SK-N-SH (cell line): Measurements from ENCODE around the gene BPIFB1. TPM values are rescaled to one million over a fixed set of nuclear protein-coding genes. Genes with fewer than 3 reads are reported as not detected.

Experiments used
- CTCF ChIA-PET: fragments of 300-600, 350-600 bp; formaldehyde crosslinking; extraction: SDS; loops from one replicate; lab custom pipeline; 2021; lab: Yijun Ruan, JAX
- POLR2A ChIA-PET: fragments of 350-600 bp; sonication (Branson Sonifier 250); formaldehyde crosslinking; extraction: SDS; loops from one replicate; lab custom pipeline; 2020; ENCODE audit warnings: antibody characterized with exemption, inconsistent platforms; lab: Yijun Ruan, JAX
- DNase-seq: peaks from one replicate; pipeline ENCODE4 v3.0.0; 2012
- H2AFZ ChIP-seq: fragments of 200-600 bp; sonication (generic); 2 replicates; pipeline ENCODE4 v1.8.1; 2016; ENCODE audit warnings: antibody characterized with exemption, mild to moderate bottlenecking, low read depth
- H3F3A ChIP-seq: fragments of 200-600 bp; sonication (generic); replicated peaks from 2 replicates; pipeline ENCODE3; 2016; ENCODE audit warnings: antibody characterized with exemption, mild to moderate bottlenecking; ENCODE audit not compliant: insufficient read depth
- H3K27ac ChIP-seq, 2 experiments: fragments of 200-500 bp in 1 of 2; fragments of 200-600 bp in 1 of 2; sonication (Bioruptor generic) in 1 of 2; sonication (generic), shearing (Covaris generic) in 1 of 2; 2 replicates each; pipeline versions ENCODE4 v1.5.1 to v1.6.1; 2014 to 2016; ENCODE audit warnings: low read depth in 2 of 2, inconsistent platforms in 1 of 2, low read length in 1 of 2, mild to moderate bottlenecking in 1 of 2, mixed read lengths in 1 of 2
- H3K27me3 ChIP-seq: fragments of 200-600 bp; sonication (generic), shearing (Covaris generic); 2 replicates; pipeline ENCODE4 v1.6.1; 2016; ENCODE audit warnings: mixed run types; ENCODE audit not compliant: insufficient read depth
- H3K36me3 ChIP-seq, 2 experiments: fragments of 200-500 bp in 1 of 2; fragments of 200-600 bp in 1 of 2; sonication (Bioruptor generic) in 1 of 2; sonication (generic) in 1 of 2; replicated peaks in 1 of 2; 2 replicates each; pipeline versions ENCODE3 to v1.5.1; 2014 to 2016; ENCODE audit warnings: low read length in 1 of 2, mild to moderate bottlenecking in 1 of 2; ENCODE audit not compliant: insufficient read depth in 2 of 2, control insufficient read depth in 1 of 2
- H3K4me1 ChIP-seq, 2 experiments: fragments of 200-500 bp in 1 of 2; fragments of 200-600 bp in 1 of 2; sonication (Bioruptor generic) in 1 of 2; sonication (generic), shearing (Covaris generic) in 1 of 2; 2 replicates each; pipeline versions ENCODE4 v1.5.1 to v1.6.1; 2014 to 2016; ENCODE audit warnings: low read depth in 1 of 2, low read length in 1 of 2, mixed run types in 1 of 2; ENCODE audit not compliant: insufficient read depth in 2 of 2, control insufficient read depth in 1 of 2
- H3K4me2 ChIP-seq: fragments of 200-600 bp; sonication (generic), shearing (Covaris generic); 2 replicates; pipeline ENCODE4 v1.6.1; 2017; ENCODE audit warnings: mixed run types
- H3K4me3 ChIP-seq, 2 experiments: fragments of 200-500 bp in 1 of 2; fragments of 200-600 bp in 1 of 2; sonication (Bioruptor generic) in 1 of 2; sonication (generic), shearing (Covaris generic) in 1 of 2; 2 replicates each; pipeline versions ENCODE4 v1.5.1 to v1.8.1; 2014 to 2016; ENCODE audit warnings: low read depth in 2 of 2, inconsistent platforms in 1 of 2, low read length in 1 of 2, mild to moderate bottlenecking in 1 of 2, mixed read lengths in 1 of 2, moderate library complexity in 1 of 2
- H3K79me2 ChIP-seq: fragments of 200-600 bp; sonication (generic); 2 replicates; pipeline ENCODE4 v1.8.1; 2017; ENCODE audit warnings: mild to moderate bottlenecking; ENCODE audit not compliant: insufficient read depth
- H3K9ac ChIP-seq: fragments of 200-600 bp; sonication (generic); 2 replicates; pipeline ENCODE4 v1.6.1; 2017; ENCODE audit warnings: mixed run types
- H3K9me2 ChIP-seq: fragments of 200-600 bp; sonication (generic); 2 replicates; pipeline ENCODE4 v1.6.1; 2017; ENCODE audit warnings: mixed run types
- H3K9me3 ChIP-seq: fragments of 200-600 bp; sonication (generic); 2 replicates; pipeline ENCODE4 v1.6.1; 2017; ENCODE audit warnings: mixed run types, mild to moderate bottlenecking, moderate library complexity
- H4K20me1 ChIP-seq: fragments of 200-600 bp; sonication (generic); 2 replicates; pipeline ENCODE4 v1.6.1; 2017; ENCODE audit warnings: mild to moderate bottlenecking, mixed run types; ENCODE audit not compliant: insufficient read depth
- ELF1 ChIP-seq: IDR thresholded peaks from 2 replicates; pipeline ENCODE4 v1.4.0; 2012
- FOSL2 ChIP-seq: IDR thresholded peaks from 2 replicates; pipeline ENCODE4 v1.4.0; 2012; ENCODE audit warnings: low read depth, mild to moderate bottlenecking, moderate library complexity, borderline replicate concordance
- NRF1 ChIP-seq: IDR thresholded peaks from 2 replicates; pipeline ENCODE4 v1.6.1; 2012; ENCODE audit warnings: low read depth, mild to moderate bottlenecking, low read length
- RAD21 ChIP-seq: IDR thresholded peaks from 2 replicates; pipeline ENCODE4 v1.6.1; 2012; ENCODE audit warnings: mild to moderate bottlenecking, low read length
- RFX5 ChIP-seq: IDR thresholded peaks from 2 replicates; pipeline ENCODE4 v1.6.1; 2012; ENCODE audit warnings: mild to moderate bottlenecking, improper control_type of control experiment, low read length
- SMC3 ChIP-seq: IDR thresholded peaks from 2 replicates; pipeline ENCODE4 v1.6.1; 2012; ENCODE audit warnings: low read depth, low read length, improper control_type of control experiment
- TAF1 ChIP-seq: IDR thresholded peaks from 2 replicates; pipeline ENCODE4 v1.6.1; 2012; ENCODE audit warnings: low read depth, mild to moderate bottlenecking, low read length, moderate library complexity, borderline replicate concordance
- TCF12 ChIP-seq: IDR thresholded peaks from 2 replicates; pipeline ENCODE4 v1.4.0; 2012
- WGBS: methylation state at CpG from one replicate; pipeline ENCODE4 v1.1.6; 2017; ENCODE audit warnings: low lambda C conversion rate; 5-methylcytosine and 5-hydroxymethylcytosine counted together
- polyA plus RNA-seq, 3 experiments: library from polyadenylated mRNA; depleted of rRNA; stranded (reverse); fragments of >200 nt; gene quantifications; 2 replicates each; pipeline ENCODE4 v1.2.3, GENCODE V29; 2012
- TF ChIP-seq, protein P1 (sequence below): fragments of 150-350 bp; IDR thresholded peaks from 2 replicates; pipeline ENCODE4 v1.6.1; 2016; ENCODE audit warnings: mild to moderate bottlenecking, low read depth, low read length
- TF ChIP-seq, protein P2 (sequence below): IDR thresholded peaks from 2 replicates; pipeline ENCODE4 v1.6.1; 2012; ENCODE audit warnings: mild to moderate bottlenecking, low read depth, low read length, moderate library complexity
- TF ChIP-seq, protein P3 (sequence below): IDR thresholded peaks from 2 replicates; pipeline ENCODE4 v1.4.0; 2012; ENCODE audit warnings: low read depth, borderline replicate concordance
- TF ChIP-seq, protein P4 (sequence below): fragments of 150-350 bp; IDR thresholded peaks from 2 replicates; pipeline ENCODE4 v1.6.1; 2017; ENCODE audit warnings: antibody characterized with exemption, low read length, low read depth, borderline replicate concordance
- TF ChIP-seq, protein P5 (sequence below): IDR thresholded peaks from 2 replicates; pipeline ENCODE4 v1.4.0; 2012; ENCODE audit warnings: low read depth, borderline replicate concordance

BPIFB1 gene
- polyA plus RNA-seq, 1 of the 3 experiments (the other 2 are of a cell fraction), result not detected

DNA sequence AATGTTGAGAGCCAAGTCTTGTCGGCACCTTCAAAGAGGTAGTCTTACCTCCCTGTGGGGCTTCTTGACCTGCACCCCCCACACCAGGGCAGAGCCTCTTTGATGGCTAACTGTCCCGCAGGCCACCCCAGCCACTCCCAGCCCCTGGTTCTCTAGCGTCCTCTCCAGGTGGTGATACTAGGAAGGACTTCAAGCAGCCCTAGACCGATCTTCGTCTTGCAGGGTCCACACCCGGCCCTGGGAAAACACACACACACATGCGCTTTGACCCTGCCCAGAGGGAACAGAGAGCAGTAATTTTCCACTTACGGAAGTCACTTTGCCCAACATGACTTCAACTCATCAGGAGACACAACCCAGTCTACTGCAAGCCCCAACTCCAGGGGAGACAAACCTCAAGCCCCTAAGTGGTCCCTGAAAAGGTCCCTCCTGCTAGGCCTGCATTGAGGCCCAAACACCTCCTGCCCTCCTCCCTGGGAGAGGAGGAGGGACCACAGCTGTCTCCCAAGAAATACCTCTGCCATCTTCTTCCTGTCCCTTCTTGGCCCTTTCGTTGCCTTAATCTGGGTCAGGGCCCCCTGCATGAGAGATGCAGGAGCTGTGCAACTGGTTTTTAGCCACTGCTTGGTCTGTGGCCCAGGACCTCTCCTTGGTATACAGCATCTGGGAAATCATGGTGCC, 2.9 kb upstream of the BPIFB1 start:
- H3K79me2 ChIP-seq, result no peaks in the 10 kb centered on the region
- H3K9me2 ChIP-seq, result no peaks in the 10 kb centered on the region
- CTCF ChIA-PET, result interaction anchor here (1.2 kb wide), 1 partner anchor 11 kb away, joined by 4 read pairs; no protein-coding TSS in a partner anchor
- peaks cover 0 to 14% of the 10 kb centered on the region in 2 experiments; a peak in 1 of 4 replicates for H3K4me1 ChIP-seq
- H2AFZ ChIP-seq, result no peak overlapping the region
- no peak overlapping the region for H3K9ac ChIP-seq
- no peaks in the 10 kb centered on the region for H3F3A ChIP-seq
- H3K36me3 ChIP-seq, result no peaks in the 10 kb centered on the region
- H3K27ac ChIP-seq, result no peak overlapping the region
- TF ChIP-seq, protein P1, sequence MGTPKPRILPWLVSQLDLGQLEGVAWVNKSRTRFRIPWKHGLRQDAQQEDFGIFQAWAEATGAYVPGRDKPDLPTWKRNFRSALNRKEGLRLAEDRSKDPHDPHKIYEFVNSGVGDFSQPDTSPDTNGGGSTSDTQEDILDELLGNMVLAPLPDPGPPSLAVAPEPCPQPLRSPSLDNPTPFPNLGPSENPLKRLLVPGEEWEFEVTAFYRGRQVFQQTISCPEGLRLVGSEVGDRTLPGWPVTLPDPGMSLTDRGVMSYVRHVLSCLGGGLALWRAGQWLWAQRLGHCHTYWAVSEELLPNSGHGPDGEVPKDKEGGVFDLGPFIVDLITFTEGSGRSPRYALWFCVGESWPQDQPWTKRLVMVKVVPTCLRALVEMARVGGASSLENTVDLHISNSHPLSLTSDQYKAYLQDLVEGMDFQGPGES, result no peak
- no peak for TF ChIP-seq RFX5
- TF ChIP-seq ELF1, result no peak
- TF ChIP-seq SMC3, result no peak
- TF ChIP-seq, protein P2, sequence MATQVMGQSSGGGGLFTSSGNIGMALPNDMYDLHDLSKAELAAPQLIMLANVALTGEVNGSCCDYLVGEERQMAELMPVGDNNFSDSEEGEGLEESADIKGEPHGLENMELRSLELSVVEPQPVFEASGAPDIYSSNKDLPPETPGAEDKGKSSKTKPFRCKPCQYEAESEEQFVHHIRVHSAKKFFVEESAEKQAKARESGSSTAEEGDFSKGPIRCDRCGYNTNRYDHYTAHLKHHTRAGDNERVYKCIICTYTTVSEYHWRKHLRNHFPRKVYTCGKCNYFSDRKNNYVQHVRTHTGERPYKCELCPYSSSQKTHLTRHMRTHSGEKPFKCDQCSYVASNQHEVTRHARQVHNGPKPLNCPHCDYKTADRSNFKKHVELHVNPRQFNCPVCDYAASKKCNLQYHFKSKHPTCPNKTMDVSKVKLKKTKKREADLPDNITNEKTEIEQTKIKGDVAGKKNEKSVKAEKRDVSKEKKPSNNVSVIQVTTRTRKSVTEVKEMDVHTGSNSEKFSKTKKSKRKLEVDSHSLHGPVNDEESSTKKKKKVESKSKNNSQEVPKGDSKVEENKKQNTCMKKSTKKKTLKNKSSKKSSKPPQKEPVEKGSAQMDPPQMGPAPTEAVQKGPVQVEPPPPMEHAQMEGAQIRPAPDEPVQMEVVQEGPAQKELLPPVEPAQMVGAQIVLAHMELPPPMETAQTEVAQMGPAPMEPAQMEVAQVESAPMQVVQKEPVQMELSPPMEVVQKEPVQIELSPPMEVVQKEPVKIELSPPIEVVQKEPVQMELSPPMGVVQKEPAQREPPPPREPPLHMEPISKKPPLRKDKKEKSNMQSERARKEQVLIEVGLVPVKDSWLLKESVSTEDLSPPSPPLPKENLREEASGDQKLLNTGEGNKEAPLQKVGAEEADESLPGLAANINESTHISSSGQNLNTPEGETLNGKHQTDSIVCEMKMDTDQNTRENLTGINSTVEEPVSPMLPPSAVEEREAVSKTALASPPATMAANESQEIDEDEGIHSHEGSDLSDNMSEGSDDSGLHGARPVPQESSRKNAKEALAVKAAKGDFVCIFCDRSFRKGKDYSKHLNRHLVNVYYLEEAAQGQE, result no peak
- TF ChIP-seq, protein P3, sequence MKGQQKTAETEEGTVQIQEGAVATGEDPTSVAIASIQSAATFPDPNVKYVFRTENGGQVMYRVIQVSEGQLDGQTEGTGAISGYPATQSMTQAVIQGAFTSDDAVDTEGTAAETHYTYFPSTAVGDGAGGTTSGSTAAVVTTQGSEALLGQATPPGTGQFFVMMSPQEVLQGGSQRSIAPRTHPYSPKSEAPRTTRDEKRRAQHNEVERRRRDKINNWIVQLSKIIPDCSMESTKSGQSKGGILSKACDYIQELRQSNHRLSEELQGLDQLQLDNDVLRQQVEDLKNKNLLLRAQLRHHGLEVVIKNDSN, result no peak
- TF ChIP-seq, protein P4, sequence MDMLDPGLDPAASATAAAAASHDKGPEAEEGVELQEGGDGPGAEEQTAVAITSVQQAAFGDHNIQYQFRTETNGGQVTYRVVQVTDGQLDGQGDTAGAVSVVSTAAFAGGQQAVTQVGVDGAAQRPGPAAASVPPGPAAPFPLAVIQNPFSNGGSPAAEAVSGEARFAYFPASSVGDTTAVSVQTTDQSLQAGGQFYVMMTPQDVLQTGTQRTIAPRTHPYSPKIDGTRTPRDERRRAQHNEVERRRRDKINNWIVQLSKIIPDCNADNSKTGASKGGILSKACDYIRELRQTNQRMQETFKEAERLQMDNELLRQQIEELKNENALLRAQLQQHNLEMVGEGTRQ, result no peak
- no peak for TF ChIP-seq NRF1
- TF ChIP-seq TCF12, result no peak
- no peak for TF ChIP-seq FOSL2
- TF ChIP-seq, protein P5, sequence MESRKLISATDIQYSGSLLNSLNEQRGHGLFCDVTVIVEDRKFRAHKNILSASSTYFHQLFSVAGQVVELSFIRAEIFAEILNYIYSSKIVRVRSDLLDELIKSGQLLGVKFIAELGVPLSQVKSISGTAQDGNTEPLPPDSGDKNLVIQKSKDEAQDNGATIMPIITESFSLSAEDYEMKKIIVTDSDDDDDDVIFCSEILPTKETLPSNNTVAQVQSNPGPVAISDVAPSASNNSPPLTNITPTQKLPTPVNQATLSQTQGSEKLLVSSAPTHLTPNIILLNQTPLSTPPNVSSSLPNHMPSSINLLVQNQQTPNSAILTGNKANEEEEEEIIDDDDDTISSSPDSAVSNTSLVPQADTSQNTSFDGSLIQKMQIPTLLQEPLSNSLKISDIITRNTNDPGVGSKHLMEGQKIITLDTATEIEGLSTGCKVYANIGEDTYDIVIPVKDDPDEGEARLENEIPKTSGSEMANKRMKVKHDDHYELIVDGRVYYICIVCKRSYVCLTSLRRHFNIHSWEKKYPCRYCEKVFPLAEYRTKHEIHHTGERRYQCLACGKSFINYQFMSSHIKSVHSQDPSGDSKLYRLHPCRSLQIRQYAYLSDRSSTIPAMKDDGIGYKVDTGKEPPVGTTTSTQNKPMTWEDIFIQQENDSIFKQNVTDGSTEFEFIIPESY, result no peak
- no peak for TF ChIP-seq RAD21
- TF ChIP-seq TAF1, result no peak
- TF ChIP-seq, all 33 proteins: peak for 0
- DNase-seq, result no peak
- no peak overlapping the region for H3K4me2 ChIP-seq
- H4K20me1 ChIP-seq, result no peaks in the 10 kb centered on the region
- no peaks in the 10 kb centered on the region; the same call in 1 of the 2 replicates for H3K27me3 ChIP-seq
- no peak overlapping the region for H3K4me3 ChIP-seq
- no peaks in the 10 kb centered on the region for H3K9me3 ChIP-seq
- 53% methylated on average over 8 of the region's 9 CpGs for WGBS
- POLR2A ChIA-PET, result no interaction called here
